Limb (tissue), 2 donors: Measurements from ENCODE around the gene MALRD1.

ENCODE experiments used
- DNase-seq, 2 donors: peaks; one replicate each; pipeline ENCODE4 v3.0.0-alpha.2; 2016; ENCODE audit errors: extremely low spot score in 2 of 2

The MALRD1 gene

DNA sequence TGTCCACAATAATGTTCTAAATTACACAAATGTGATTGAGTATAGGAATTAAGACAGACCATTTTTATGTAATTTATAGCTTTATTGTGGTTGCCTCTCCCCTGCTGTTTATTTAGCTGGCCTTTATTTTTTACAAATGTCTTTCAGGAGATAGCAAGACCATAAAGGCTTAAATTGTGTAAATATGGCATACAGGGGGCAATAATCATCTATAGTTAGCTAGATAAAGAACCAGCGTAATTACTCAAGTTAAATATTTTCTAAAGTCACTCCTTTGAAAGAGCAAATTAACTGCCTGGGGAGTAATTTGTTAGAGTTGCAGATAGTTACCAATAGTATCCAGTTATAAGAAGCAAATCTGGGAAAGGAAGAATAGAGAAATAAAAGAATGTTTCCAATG is at the start of gene MALRD1:
TSS of gene MALRD1 (plus strand) at position 313 of the 400 bp plus-strand sequence. CDS start 138 bp downstream, outside the sequence.
- no peak for DNase-seq

DNA sequence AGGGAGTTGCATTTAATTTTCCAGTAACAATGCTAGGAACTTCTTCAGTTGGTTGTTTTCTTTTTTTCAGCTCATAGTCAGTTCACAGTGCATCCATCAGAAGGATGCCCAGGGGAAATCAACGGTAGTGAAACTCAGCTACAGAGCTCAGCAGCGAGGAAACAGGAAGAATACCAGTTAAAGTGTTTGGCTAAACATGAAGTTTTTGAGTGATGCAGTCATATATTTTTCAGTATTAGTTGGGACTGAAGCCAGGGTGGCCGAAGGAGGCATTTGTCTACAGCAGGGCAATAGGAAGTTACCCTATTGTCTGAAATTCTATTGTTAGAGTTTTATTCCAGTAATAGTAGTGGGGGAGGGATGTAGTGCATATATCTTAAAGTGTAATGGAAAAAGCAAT is 45.3 kb upstream of the MALRD1 start:
- DNase-seq = peak in 1 of 2 donors; percentile 38

DNA sequence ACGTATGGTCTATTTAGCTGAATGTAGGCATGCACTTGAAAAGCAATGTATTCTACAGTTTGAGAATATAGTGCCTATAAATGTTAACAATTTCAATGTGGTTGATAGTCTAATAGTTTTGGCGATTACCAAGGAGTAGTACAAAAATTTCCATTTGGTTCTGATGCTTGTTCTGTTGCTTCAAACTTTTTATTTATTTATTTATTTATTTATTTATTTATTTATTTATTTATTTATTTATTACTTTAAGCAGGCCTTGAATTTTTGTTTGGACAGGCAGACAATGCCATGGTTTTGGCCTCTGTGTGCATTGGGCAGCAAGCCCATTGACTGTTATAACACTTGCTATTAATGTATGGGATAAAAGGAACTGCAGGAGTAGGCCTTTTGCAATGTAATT is 36.5 kb upstream of the MALRD1 start:
- DNase-seq = no peak

DNA sequence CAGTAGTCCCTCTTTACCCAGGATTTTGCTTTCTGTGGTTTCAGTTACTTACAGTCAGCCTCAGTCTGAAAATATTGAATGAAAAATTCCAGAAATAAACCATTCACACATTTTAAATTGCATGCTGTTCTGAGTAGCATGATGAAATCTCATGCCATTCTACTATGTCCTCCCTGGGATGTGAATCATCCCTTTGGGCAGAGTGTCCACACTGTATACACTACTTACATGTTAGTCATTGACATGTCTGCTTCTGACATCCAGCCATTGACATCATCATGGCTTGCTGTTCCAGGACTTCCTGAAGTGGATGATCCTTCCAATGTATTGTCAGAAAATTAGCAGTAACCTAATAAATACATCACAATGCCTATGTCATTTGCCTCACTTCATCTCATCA is 34.6 kb upstream of the MALRD1 start:
- DNase-seq = no peak

DNA sequence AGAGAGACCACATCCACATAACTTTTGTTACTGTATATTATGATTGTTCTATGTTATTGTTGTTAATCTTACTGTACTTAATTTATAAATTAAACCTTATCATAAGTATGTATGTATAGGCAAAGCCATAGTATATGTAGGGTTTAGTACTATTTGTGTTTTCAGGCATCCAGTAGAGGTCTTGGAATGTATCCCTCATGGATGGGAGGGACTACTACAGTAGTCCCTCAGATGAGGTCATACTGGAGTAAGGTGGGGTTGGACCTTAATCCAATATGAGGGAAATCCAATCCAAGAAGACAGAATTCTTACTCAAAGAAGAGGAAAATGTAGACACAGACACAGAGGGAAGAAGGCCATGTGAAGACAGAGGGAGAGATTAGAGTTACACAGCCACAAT is 34.1 kb upstream of the MALRD1 start:
- DNase-seq = no peak

DNA sequence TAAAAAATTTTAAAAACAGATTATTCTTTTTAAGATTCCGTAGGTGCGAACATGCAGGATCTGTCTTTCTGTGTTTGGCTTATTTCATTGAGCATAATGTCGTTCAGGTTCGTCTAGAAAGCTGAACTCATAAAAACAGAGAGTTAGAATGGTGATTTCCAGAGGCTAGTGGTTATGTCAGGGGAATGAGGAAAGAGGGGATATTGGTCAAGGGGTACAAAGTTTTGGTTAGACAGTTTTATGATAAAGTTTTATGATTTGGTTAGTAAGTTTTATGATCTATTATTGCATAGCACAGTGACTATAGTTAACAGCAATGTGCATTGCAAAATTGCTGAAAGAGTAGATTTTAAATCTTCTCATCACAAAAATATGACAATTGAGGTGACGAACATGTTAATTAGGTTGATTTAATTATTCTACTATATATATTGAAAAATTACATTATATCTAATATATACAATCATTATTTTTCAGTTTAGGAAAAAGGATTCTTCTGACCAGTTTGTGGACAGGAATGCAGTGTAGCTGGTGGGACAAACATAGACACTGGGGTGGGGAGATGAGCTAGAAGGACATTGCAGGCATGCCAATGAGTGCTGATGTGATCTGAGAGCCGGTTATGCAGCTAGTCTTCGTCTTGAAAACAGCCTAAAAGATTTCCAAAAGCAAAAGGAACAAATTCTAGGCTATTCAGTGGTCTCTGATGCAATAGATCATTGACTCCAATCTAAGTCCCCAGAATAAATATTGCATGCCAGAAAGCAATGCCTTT is 31.3 kb upstream of the MALRD1 start:
- DNase-seq = no peak

DNA sequence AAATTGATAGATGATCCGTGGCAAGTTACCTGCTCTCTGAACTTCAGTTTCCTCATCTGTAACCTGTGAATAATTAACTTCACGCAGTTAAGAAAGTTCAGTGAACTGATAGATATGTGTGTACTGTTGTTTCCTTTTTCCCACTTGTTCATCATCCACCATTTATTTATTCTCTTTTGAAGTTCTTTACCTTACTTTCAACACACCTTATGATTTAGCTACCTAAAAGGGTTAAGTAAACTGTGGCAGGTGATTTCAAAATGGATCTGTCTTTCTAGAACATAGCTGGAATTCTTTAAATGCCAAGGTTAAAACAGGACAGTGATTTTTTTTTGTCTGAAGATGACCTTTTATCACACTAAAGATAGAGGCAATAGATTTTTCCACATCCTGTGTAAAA is 27.4 kb upstream of the MALRD1 start:
- DNase-seq = no peak

DNA sequence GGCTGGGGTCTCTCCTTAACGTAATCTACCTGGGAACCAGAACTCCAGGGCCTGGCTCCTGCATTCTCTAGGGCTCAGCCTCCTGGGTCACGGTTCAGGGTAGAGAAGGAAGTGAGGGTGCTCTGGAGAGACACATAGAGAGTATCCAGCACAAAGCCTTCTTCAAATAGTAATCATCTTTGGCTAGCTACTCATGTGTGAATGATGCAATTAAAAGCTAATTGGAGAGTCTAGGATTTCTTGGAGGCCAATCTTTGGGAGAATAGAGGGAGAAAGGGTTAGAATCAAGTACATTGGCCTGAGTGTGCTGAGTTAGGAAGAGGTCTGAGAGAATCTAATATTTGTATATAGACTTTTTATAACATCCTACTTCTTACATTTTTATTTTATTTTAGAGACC is 24.0 kb upstream of the MALRD1 start:
- DNase-seq = no peak

DNA sequence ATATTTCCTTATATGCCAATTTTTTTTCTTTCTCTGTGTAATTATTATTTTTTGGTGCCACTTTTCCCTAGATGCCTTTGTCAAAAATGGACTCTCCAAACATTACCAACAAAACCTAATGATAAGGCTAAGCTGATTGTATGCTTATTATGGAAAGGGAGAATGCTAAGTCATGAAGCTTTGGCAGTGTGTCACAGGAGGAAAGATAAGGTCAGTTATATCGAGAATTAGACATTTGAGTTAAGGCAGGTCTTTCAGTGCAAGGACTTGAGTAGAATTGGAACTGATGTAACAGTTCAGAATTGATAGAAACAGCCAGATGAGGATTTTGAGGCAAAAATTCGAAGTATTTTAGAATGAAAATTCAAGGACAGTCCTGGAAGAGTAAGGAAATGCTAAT is 16.8 kb upstream of the MALRD1 start:
- no peak for DNase-seq

DNA sequence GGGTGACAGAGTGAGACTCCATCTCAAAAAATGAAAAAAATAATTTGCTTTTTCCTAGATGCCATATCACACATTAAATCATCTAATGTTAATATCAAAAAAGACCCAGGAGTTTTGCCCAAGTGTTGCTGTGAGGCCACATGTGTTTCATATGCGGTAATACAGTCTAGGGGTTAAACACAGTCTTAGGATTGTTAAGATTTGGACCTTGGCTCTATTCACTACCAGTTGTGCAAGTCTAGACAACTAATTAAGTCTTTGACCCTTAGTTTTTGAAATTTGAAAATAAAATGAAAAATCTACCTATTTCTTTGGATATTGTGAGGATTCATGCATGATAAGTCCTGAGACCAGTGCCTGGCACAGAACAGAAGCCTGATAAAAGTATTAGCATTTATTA is 14.9 kb upstream of the MALRD1 start:
- no peak for DNase-seq

DNA sequence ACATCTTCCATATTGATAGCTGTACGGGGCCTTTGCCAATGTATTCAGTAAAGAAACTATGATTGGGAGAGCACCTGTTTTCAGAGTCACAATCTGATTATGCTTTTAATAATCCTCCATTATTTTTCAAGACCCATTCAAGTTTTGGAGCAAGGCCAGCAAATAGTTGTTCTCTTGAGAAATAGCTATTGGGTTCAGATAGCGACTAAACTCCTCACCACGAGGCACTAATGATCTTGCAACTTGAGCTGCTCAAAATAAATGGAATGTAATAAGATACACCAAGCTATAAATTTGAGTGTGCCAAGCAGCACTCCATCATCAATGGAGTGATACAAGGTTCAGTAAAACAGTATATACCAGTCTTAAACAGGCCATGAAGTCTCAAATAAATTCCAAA is 7.4 kb upstream of the MALRD1 start:
- DNase-seq = no peak

DNA sequence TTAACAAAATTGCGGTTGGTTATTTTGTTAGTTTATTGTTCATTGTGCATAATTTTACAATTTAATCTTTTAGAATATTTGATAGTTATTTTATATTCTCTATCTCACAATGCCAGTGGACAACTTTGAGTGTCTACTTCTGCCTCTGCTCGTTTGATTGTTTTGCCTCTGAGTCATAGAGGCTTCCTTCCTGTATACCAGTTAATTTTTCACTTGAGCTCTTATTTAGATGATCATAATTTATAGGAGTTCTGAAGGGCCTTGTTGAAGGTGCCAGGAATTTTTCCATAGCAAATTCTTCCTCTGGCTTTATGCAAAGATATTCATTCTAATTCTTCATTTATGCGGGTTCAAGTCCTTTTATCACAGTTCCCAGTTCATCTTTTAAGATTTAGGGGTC is 5.2 kb upstream of the MALRD1 start:
- DNase-seq = no peak

DNA sequence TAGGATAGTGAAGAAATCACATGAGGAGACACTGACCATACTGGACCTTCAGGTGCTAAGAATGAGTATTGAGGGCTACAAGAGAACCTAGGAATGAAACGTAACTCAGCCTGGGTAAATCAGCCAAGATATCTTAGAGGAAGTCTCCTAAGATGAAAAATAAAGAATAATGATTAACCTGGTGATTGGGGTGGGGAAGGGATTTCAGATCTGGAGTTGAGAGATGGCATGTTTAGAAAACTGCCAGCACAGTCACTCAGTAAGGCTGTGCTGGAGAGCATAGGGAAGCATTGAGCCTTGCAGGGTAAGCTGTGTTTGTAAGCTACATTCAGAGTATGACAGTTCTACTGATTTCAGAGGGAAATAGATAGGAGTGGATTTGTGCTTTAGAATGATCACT is 1.9 kb upstream of the MALRD1 start:
- no peak for DNase-seq

DNA sequence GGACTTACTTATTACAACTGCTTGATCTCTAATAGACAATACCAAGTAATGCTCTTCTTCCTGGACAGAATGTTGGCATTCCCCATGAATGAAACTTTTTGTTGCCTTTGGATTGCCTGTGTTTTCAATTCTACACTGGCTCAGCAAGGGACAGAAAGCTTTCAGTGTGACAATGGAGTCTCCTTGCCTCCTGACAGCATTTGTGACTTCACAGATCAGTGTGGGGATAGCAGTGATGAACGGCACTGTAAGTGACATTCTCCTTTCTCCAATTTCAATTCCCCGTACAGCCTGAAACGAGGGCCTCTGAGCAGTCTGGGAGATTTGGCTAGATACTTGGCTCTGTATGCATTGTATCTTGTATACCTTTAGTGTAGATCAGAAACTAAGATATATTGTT is 290 bp downstream of the MALRD1 start:
- DNase-seq = no peak

DNA sequence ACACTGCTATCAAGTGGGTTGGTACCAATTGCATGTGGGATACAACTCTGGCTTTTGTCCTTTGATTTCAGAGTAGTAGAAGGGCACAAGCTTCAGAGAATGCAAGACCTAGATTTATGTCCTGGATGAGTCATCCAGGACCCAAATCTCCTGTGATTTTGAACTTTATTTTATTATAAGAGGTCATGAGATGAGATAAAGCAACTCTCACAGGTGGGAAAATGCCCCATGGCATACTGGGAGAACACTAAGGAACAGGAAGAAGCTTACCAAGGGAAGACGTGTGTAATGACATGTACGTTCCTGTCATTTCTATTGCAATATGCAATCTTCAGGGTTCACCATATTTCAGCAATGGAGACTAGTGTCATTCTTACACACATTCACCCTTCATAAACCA is 966 bp downstream of the MALRD1 start:
- no peak for DNase-seq

DNA sequence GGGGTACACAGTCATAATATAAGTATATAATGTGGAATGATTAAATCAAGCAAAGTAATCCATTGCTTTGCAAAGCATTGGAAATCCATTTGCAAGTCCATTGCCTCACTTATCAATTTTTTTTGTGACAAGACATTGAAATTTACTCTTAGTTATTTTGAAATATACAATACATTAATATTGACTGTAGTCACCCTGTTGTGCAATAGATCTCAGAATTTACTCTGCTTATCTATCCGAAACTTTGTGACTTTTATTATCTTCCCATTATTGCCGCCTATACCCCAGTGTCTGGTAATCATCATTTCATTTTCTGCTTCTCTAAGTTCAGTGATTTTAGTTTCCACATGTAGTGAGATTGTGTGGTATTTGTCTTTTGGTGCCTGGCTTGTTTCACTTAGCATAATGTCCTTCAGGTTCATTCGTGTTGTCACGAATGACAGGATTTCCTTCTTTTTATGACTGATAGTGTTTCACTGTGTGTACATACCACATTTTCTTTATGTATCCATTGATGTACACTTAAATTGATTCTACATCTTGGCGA is 5.8 kb downstream of the MALRD1 start:
- DNase-seq = no peak

DNA sequence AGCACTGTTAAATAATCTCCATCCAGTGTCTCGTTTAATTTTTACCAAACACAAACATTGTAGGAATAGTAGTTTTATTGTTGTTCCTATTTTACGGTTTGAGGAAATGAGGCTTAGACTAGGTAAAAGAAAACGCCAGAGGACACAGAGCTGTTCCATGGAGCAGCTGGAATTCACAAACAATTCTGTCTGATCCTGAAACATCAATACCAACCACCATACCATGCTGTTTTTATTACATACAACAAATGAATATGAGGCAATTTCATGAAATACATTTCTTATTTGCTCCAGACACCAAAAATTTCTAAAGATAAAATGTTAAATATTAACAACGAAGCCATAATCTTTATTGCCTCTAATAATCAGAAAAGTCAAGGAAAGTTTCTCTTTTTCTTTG is 9.4 kb downstream of the MALRD1 start:
- no peak for DNase-seq

DNA sequence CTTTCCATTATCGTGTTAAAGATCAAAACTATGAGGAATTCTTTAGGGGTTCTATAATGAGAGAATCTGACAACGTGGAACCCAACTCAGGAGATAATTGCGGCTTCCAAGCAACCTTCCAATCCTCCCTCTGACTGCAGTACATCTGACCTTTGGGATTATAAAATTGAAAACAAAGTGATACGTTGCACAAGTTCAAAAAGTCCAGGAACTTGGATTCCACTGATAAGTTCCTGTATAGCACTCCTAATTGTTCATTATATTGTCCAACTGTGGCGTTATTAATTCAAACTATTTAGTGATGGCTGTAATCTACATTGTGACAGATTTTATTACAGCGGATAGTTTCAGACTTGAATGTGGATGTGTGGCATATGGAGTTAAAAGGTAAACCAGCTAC is 15.4 kb downstream of the MALRD1 start:
- DNase-seq = no peak

DNA sequence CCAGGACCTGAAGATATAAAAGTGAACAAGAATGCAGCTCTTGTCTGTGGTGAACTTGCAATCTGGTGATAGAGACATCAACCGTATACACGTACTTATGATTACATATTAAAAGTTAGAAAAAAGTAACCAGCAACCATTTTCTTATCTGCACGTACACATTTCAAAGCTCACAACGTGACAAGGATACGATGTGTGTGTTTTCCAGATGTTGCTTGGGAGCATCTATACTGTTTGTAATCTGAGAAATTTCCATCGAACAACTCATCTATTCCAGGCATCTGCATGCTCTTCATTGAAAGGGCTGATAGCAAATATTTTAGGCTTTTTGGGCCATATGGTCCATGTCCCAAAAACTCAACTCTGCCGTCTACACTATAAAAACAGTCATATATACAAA is 23.3 kb downstream of the MALRD1 start:
- DNase-seq = no peak

DNA sequence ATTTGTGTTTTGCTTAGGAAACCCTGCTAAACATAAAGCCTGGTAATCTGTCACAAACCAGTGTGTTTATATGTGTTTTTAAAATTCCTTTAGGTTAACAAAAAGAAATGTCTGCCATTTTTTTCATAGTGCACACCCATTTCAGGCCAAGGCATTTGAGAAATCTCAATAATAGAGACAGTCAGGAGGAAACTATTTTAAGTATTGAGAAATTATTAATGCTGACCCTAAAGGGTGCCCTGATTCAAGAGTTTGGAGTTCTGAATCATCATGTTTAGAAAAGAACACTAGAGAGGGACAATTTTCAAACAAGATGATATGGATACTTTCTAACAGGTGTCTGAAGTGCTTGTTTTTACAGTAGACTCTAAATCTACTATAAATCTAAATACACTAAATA is 28.7 kb downstream of the MALRD1 start:
- no peak for DNase-seq

DNA sequence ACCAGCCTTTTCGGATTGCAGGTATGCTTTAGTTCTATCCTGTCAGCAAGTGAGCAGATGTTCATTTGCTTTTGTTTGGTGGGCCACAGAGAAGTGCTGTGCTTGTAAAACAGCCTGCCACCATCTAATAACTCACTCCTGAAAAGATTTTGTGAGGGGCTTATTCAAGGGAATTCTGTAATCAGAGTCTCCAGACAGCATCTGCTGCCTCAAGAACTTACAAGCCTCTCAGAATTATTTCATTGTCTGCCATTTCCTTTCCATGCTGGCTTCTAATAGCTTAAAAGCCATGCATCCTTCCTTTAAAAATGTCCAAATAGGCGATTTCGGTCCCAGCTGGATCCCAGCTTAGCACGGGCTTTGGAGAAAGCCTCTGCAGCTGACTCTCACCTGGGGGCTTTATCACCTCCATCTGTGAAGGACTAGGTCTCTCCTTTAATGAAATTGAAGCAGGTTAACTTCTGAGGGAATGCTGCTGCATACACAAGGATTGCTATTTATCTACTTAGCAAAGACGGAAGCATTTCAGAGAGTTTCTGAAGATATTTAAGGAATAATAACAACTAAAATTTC is 48.0 kb downstream of the MALRD1 start:
- DNase-seq = no peak

DNA sequence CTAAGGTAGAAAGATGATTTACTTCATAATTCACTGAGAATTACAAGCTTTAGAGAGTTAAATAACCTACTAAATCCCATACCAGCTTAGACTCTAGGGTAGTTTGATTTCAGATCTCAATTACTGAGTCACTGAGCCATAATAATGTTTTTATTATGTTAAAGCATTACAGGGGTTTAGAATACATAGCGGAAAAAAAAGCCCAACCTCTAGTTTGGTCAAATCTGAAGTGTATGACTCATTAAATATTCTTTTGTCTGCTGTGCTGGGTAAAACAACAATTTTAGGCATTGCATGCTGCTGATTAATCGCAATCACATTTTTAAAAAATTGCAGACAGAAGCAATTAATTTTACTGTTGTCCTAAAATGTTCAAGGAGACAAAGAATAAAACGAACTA is 48.5 kb downstream of the MALRD1 start:
- no peak for DNase-seq

DNA sequence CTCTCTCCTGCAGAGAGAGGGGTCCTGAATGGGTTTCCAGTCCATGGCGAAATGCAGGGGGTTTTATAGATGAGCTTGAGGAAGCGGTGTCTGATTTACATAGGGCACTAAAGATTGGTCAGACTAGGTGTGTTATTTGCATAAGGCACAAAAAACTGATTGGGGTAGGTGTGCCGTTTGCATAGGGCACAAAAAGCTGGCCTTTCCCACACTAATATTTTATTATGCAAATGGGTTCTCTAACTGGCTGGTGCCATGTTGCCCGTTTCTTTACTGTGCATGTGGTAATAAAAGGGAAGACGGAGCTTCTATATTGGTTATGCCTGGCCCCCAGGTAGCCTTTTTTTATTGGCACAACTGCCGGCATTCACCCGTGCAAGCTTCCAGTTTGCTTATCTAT is 50.2 kb downstream of the MALRD1 start:
- DNase-seq = no peak
